GM12872 (cell line): Measurements from ENCODE around the gene SHC3.

ENCODE experiments used
- CTCF ChIP-seq: IDR thresholded peaks from 3 replicates; pipeline ENCODE4 v1.5.1; 2011; ENCODE audit warnings: low read depth, mild to moderate bottlenecking, low read length, moderate library complexity; ENCODE audit not compliant: insufficient read depth

The SHC3 gene

GRCh38 chr9:89042984-89043383 lies 135.6 kb downstream of the SHC3 start:
- no peak for TF ChIP-seq CTCF

GRCh38 chr9:89039664-89040063 lies 139.0 kb downstream of the SHC3 start:
- no peak for TF ChIP-seq CTCF

GRCh38 chr9:89039104-89039465 lies 139.5 kb downstream of the SHC3 start:
- no peak for TF ChIP-seq CTCF

- TF ChIP-seq CTCF = no peak
Observed at GRCh38 chr9:89038382-89039103, 140.1 kb downstream of the SHC3 start.

GRCh38 chr9:89037891-89038290 lies 140.7 kb downstream of the SHC3 start:
- no peak for TF ChIP-seq CTCF

- no peak for TF ChIP-seq CTCF
Observed at GRCh38 chr9:89037346-89037745, 141.3 kb downstream of the SHC3 start.

GRCh38 chr9:89036891-89037290 lies 141.7 kb downstream of the SHC3 start:
- no peak for TF ChIP-seq CTCF

- TF ChIP-seq CTCF = no peak
Observed at GRCh38 chr9:89036383-89036782, 142.2 kb downstream of the SHC3 start.
